GM12878 (cell line): ENCODE data around the gene PPP3CA. TPM values are rescaled to one million over a fixed set of nuclear protein-coding genes. Genes with fewer than 3 reads are reported as not detected.

Experiments
- ATAC-seq: fragments of 200-7000 bp; cut with Tn5 transposase; 3 replicates; pipeline ENCODE4 v1.9.1; 2020; ENCODE audit warnings: mild to moderate bottlenecking, moderate library complexity
- BruUV-seq: library from RNA; stranded (reverse); fragments of 400-500 nt; replicated peaks from 2 replicates; lab custom pipeline; 2021; lab: Mats Ljungman, UMichigan
- CTCF ChIA-PET: fragments of 300-600 bp; sonication (Branson Sonifier 250); formaldehyde crosslinking; extraction: SDS; loops from one replicate; lab custom pipeline; 2021; ENCODE audit warnings: inconsistent platforms; lab: Yijun Ruan, JAX
- POLR2A ChIA-PET: fragments of 350-600 bp; formaldehyde crosslinking; extraction: SDS; loops from one replicate; lab custom pipeline; 2021; ENCODE audit warnings: inconsistent platforms; lab: Charles Lee
- RAD21 ChIA-PET: fragments of 300-600 bp; sonication (Branson Sonifier 250); formaldehyde crosslinking; loops from one replicate; lab custom pipeline; 2023; ENCODE audit warnings: antibody characterized with exemption; ENCODE audit not compliant: unreplicated experiment; lab: Charles Lee
- SMC1A ChIA-PET: fragments of 300-600 bp; sonication (Branson Sonifier 250); formaldehyde crosslinking; loops from one replicate; lab custom pipeline; 2023; ENCODE audit not compliant: unreplicated experiment, uncharacterized antibody; lab: Charles Lee
- DNase-seq: peaks from one replicate; pipeline ENCODE4 v3.0.0-alpha.2; 2011; ENCODE audit warnings: low read depth, low spot score
- FAIRE-seq: peaks from 3 replicates; lab custom pipeline; 2011; peaks lifted over from hg19 to GRCh38; lab: Jason Lieb, UNC
- H2AFZ ChIP-seq: 2 replicates; pipeline ENCODE4 v1.6.0; 2011; ENCODE audit warnings: low read depth, low read length, control low read depth; ENCODE audit not compliant: control insufficient read depth
- H3K27ac ChIP-seq: 2 replicates; pipeline ENCODE4 v1.5.1; 2011; ENCODE audit warnings: control low read depth; ENCODE audit not compliant: control insufficient read depth, insufficient read depth
- H3K27me3 ChIP-seq, 2 experiments: replicated peaks in 1 of 2; 2 replicates each; pipeline versions ENCODE4 v1.6.0 to v1.6.1; 2011; ENCODE audit warnings: low read length in 1 of 2; ENCODE audit not compliant: control insufficient read depth in 2 of 2, insufficient read depth in 2 of 2
- H3K36me3 ChIP-seq, 2 experiments: 2 replicates each; pipeline ENCODE4 v1.5.1; 2011; ENCODE audit warnings: low read length in 1 of 2; ENCODE audit not compliant: control insufficient read depth in 2 of 2, insufficient read depth in 2 of 2
- H3K4me1 ChIP-seq: 2 replicates; pipeline ENCODE4 v1.6.1; 2011; ENCODE audit warnings: mild to moderate bottlenecking, low read length, moderate library complexity, mixed read lengths; ENCODE audit not compliant: control insufficient read depth, insufficient read depth
- H3K4me2 ChIP-seq: 2 replicates; pipeline ENCODE4 v1.6.0; 2011; ENCODE audit warnings: control low read depth; ENCODE audit not compliant: control insufficient read depth, insufficient read depth
- H3K4me3 ChIP-seq: fragments of 200-600 bp; sonication (generic); 2 replicates; pipeline ENCODE4 v1.5.1; 2016
- H3K79me2 ChIP-seq: 2 replicates; pipeline ENCODE4 v1.6.0; 2011; ENCODE audit warnings: low read length; ENCODE audit not compliant: control insufficient read depth, insufficient read depth
- H3K9ac ChIP-seq: 2 replicates; pipeline ENCODE4 v1.8.0; 2011; ENCODE audit warnings: low read length, control low read depth, mixed read lengths; ENCODE audit not compliant: control insufficient read depth, insufficient read depth
- H3K9me3 ChIP-seq: replicated peaks from 3 replicates; pipeline ENCODE4 v1.5.1; 2011; ENCODE audit warnings: mild to moderate bottlenecking, low read length; ENCODE audit not compliant: control insufficient read depth, insufficient read depth
- H4K20me1 ChIP-seq: 2 replicates; pipeline ENCODE4 v1.6.0; 2011; ENCODE audit not compliant: control insufficient read depth, insufficient read depth
- ATF7 ChIP-seq: fragments of 450-650 bp; IDR thresholded peaks from 2 replicates; pipeline ENCODE4 v1.6.1; 2016; ENCODE audit warnings: low read depth, mild to moderate bottlenecking
- CHD2 ChIP-seq: IDR thresholded peaks from 2 replicates; pipeline ENCODE4 v1.6.1; 2011; ENCODE audit warnings: low read depth, low read length, improper control_type of control experiment, borderline replicate concordance
- E2F8 ChIP-seq: fragments of 450-650 bp; IDR thresholded peaks from 2 replicates; pipeline ENCODE4 v1.6.1; 2018; ENCODE audit warnings: mild to moderate bottlenecking, low read depth, moderate library complexity; ENCODE audit not compliant: partially characterized antibody
- EP300 ChIP-seq, 2 experiments: fragments of 150-350 bp in 1 of 2; IDR thresholded peaks; 2 replicates each; pipeline ENCODE4 v1.6.1; 2011 to 2012; ENCODE audit warnings: low read depth in 2 of 2, low read length in 2 of 2, borderline replicate concordance in 1 of 2, improper control_type of control experiment in 1 of 2, inconsistent platforms in 1 of 2; ENCODE audit not compliant: control insufficient read depth in 1 of 2
- EZH2 ChIP-seq: IDR thresholded peaks from 2 replicates; pipeline ENCODE4 v1.6.1; 2012; ENCODE audit warnings: low read depth, mild to moderate bottlenecking, control low read depth, inconsistent platforms, low read length, borderline replicate concordance; ENCODE audit not compliant: control insufficient read depth
- FOXK2 ChIP-seq: fragments of 450-650 bp; IDR thresholded peaks from 2 replicates; pipeline ENCODE4 v1.6.1; 2017; ENCODE audit warnings: mild to moderate bottlenecking, moderate library complexity
- MLLT1 ChIP-seq: fragments of 450-650 bp; IDR thresholded peaks from 2 replicates; pipeline ENCODE4 v1.6.1; 2016; ENCODE audit warnings: mild to moderate bottlenecking
- MTA2 ChIP-seq: fragments of 450-650 bp; IDR thresholded peaks from 2 replicates; pipeline ENCODE4 v1.6.1; 2016; ENCODE audit warnings: low read depth, mild to moderate bottlenecking, moderate library complexity
- NFIC ChIP-seq: IDR thresholded peaks from 2 replicates; pipeline ENCODE4 v1.6.1; 2012; ENCODE audit warnings: low read depth, mild to moderate bottlenecking, inconsistent platforms, low read length, moderate library complexity
- RBBP5 ChIP-seq: fragments of 200-600 bp; sonication (generic); conservative IDR thresholded peaks from 2 replicates; pipeline ENCODE4 v1.6.1; 2016
- YBX1 ChIP-seq: fragments of 450-650 bp; IDR thresholded peaks from 2 replicates; pipeline ENCODE4 v1.6.1; 2016; ENCODE audit warnings: antibody characterized with exemption
- YY1 ChIP-seq: IDR thresholded peaks from 2 replicates; pipeline ENCODE4 v1.6.1; 2011; ENCODE audit warnings: low read depth, mild to moderate bottlenecking, low read length
- ZNF217 ChIP-seq: fragments of 450-650 bp; IDR thresholded peaks from 2 replicates; pipeline ENCODE4 v1.6.1; 2017; ENCODE audit warnings: antibody characterized with exemption, mild to moderate bottlenecking
- WGBS: methylation state at CpG from one replicate; pipeline ENCODE4 v1.1.6; 2016; ENCODE audit warnings: low lambda C conversion rate; ENCODE audit not compliant: insufficient replicate concordance, insufficient coverage; ENCODE audit errors: missing lambda C conversion rate; 5-methylcytosine and 5-hydroxymethylcytosine counted together
- in situ Hi-C: fragments of 300-500 bp; cut with MboI; formaldehyde crosslinking; loops from 9 replicates; pipeline ENCODE4 v1.14.3; 2018; ENCODE audit warnings: mixed read lengths
- intact Hi-C: fragments of 100-400 bp; cut with micrococcal nuclease; formaldehyde crosslinking; loops from one replicate; pipeline ENCODE4 v1.14.2; 2022; ENCODE audit not compliant: unreplicated experiment
- polyA plus RNA-seq, 11 experiments: library from polyadenylated mRNA; depleted of rRNA in 4 of 11; unstranded in 6 of 11; stranded (reverse) in 5 of 11; fragments of >200 nt; fragmentation: Nextera tagmentation in 4 of 11; fragmentation: Illumina TruSeq in 1 of 11; extraction: Ambion mirVana in 4 of 11; extraction: Trizol in 1 of 11; gene quantifications; 1 replicate in 1 of 11; 2 replicates in 10 of 11; pipeline versions ENCODE4 v1.2.1 to v1.2.3, GENCODE V29; 2011 to 2016; ENCODE audit warnings: inconsistent platforms in 2 of 11, missing spikeins in 2 of 11, low read depth in 1 of 11
- total RNA-seq, 4 experiments: library from RNA; depleted of rRNA in 3 of 4; stranded (reverse); fragments of >200 nt in 3 of 4; fragmentation: Illumina TruSeq in 1 of 4; extraction: Trizol in 1 of 4; gene quantifications; 2 replicates each; pipeline versions ENCODE4 v1.2.1 to v1.2.3, GENCODE V29; 2013 to 2021

PPP3CA gene
- total and polyA plus RNA-seq, 10 of the 15 experiments (the other 5 are each of a cell fraction or from before 2014, with no cell fraction given): 0.33 to 9.0 (median 1.0) TPM

DNA sequence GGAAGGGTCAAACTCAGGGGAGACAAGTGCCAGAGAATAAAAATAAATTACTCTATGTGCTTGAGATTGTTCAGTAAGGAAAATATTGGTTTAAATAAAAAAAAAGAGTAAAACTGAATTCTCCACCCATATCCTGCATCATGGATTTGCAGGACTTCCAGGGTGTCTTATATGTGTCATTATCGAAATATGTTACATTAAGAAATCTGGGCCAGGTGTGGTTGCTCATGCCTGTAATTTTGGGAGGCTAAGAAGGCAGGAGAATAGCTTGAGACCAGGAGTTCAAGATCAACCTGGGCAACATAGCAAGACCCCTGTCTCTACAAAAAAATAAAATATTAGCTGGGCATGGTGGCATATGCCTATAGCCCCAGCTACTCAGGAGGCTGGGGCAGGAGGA lies 104.9 kb downstream of the PPP3CA start:
- no peak for TF ChIP-seq CHD2
- TF ChIP-seq FOXK2: no peak
- TF ChIP-seq ZNF217: no peak
- no peak for TF ChIP-seq YY1
- TF ChIP-seq ATF7: no peak
- no peak for TF ChIP-seq MTA2
- no peak for TF ChIP-seq YBX1
- no peak overlapping the region for H2AFZ ChIP-seq
- no peaks in the 10 kb centered on the region for H4K20me1 ChIP-seq
- no peaks in the 10 kb centered on the region for H3K4me1 ChIP-seq
- ChIA-PET CTCF (interaction anchor here (0.8 kb wide), 1 partner anchor 11 kb away, joined by 3 read pairs; no protein-coding TSS in a partner anchor), SMC1A (interaction anchor here (0.8 to 1.4 kb wide), 2 partner anchors 9 to 11 kb away, joined by 3 to 4 read pairs; no protein-coding TSS in a partner anchor), RAD21 (no interaction called here), POLR2A (no interaction called here)
- intact Hi-C loops: no loop called here
- no peaks in the 10 kb centered on the region for H3K27me3 ChIP-seq
- no TSS peak for BruUV-seq
- WGBS: 86% methylated on average over 1 of the region's 1 CpG
- ATAC-seq: no peak
- H3K79me2 ChIP-seq: no peaks in the 10 kb centered on the region
- no peak overlapping the region for H3K4me3 ChIP-seq
- in situ Hi-C loops: no loop called here
- H3K9me3 ChIP-seq: no peaks in the 10 kb centered on the region; the same call in 2 of the 3 replicates
- no peak overlapping the region for H3K9ac ChIP-seq
- H3K36me3 ChIP-seq: no peaks in the 10 kb centered on the region
- H3K4me2 ChIP-seq: no peak overlapping the region
- H3K27ac ChIP-seq: no peak overlapping the region
- no peak for FAIRE-seq
- no peak for DNase-seq

DNA sequence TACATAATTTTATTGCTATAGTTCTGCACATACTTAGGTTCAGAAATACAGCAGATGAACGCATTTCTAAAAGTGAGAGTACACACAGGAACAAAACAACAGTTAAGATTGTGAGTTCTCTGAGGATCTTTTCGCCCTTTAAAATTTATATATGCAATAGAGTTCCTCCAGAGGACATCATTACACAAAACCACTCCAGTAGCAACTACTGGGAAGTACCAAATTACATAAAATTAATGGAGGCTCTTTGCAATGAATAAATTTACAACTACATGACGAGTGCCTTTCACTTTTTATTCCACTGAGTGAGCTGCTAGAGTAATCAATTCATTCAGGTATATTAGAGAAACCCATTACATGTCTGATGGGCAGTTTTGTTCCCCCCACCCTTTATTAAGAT lies 107.2 kb downstream of the PPP3CA start:
- Histone ChIP-seq H4K20me1 (no peaks in the 10 kb centered on the region), H3K27ac (no peak overlapping the region), H3K4me2 (no peak overlapping the region), H3K27me3 (no peaks in the 10 kb centered on the region), H3K36me3 (no peaks in the 10 kb centered on the region), H3K4me1 (no peaks in the 10 kb centered on the region), H3K4me3 (no peak overlapping the region), H3K79me2 (no peaks in the 10 kb centered on the region), H2AFZ (no peak overlapping the region), H3K9me3 (no peaks in the 10 kb centered on the region; the same call in 2 of the 3 replicates), H3K9ac (no peak overlapping the region)
- SMC1A ChIA-PET: no interaction called here
- ATAC-seq (no peak), FAIRE-seq (no peak), DNase-seq (no peak)
- RAD21 ChIA-PET: no interaction called here
- intact Hi-C loops: no loop called here
- POLR2A ChIA-PET: no interaction called here
- TF ChIP-seq RBBP5 (no peak), E2F8 (no peak), EP300 (IDR thresholded peaks at IDR 0.05; ENCODE audit: borderline replicate concordance in 1 of 2, control insufficient read depth in 1 of 2, low read depth in 2 of 2, low read length in 2 of 2) (no peak), NFIC (no peak), MLLT1 (no peak), EZH2 (no peak)
- 95% methylated on average over 3 of the region's 3 CpGs for WGBS
- in situ Hi-C loops: no loop called here
- BruUV-seq: no TSS peak
- CTCF ChIA-PET: no interaction called here
